Esophagus squamous epithelium (tissue), 4 donors: ENCODE results near the gene ZNG1A.
"Not testable (repeated sequence)": the region's sequence is repeated elsewhere in the genome, so short reads cannot be mapped to it uniquely, and the experiment has no call there.

Experiments used
- CTCF ChIP-seq, 6 experiments: fragments of 450-650 bp in 4 of 6; fragments of 200-600 bp in 2 of 6; sonication (generic) in 2 of 6; IDR thresholded peaks; one replicate each; pipeline ENCODE4 v1.5.1; 2016 to 2019; ENCODE audit warnings: antibody characterized with exemption in 6 of 6, mild to moderate bottlenecking in 4 of 6, moderate library complexity in 4 of 6
- POLR2A ChIP-seq, 4 donors: fragments of 450-650 bp; IDR thresholded peaks; one replicate each; pipeline ENCODE4 v1.6.1; 2017; ENCODE audit warnings: antibody characterized with exemption in 4 of 4, mild to moderate bottlenecking in 4 of 4, moderate library complexity in 3 of 4

GRCh38 chr9:73900-74525, 104.8 kb downstream of the ZNG1A start:
- TF ChIP-seq CTCF, POLR2A (IDR thresholded peaks at IDR 0.05): not testable (repeated sequence)
